HK-2 (cell line): ENCODE data around the gene SH3PXD2A.

ENCODE experiments used
- DNase-seq: peaks from one replicate; pipeline ENCODE4 v3.0.0-alpha.2; 2018; ENCODE audit not compliant: unreplicated experiment

Gene SH3PXD2A

DNA sequence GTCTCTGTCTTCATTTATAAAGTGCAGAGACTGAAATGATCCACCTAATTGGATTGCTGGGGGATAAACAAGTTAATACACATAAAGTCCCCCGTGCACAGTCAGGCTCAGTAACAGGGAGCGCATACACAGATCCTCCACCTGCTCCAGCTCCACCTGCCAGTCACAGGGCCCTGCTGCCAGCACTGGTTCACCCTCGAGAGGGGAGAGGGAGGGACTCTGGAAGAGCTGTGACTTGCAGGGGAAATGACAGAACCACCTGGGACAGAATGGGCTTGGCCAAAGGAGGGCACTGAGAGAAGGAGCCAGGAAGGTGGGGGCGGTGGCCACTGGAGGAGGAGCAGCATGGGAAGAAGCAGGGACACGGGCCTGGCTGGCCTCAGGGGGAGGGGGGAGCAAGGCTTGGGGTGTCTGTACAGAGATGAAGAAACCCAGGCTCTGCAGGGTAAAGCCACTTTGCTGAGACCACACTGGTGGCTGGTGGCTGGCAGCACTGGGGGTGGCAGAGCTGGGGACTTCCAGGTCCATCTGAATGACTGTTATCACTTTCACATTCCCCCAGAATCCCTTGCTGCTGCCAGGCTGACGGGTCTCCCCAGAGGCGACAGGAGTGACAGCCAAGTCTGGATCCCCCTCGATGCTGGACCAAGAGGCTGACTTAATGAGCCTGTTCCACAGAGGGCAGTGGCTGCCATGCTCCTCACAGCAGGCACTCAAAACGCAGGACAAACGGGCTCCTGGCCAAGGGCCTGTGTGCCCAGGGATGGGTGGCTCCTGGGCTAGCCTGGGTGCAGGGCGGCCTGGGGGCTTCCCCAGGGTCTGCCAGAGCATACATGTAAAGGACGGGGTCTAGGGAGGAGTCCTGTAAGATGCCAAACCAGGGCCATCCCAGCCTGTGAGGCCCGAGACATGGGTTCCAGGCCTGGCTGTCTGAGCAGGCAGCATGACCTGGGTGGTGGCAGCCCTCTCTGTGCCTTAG lies 151.1 kb downstream of the SH3PXD2A start:
- DNase-seq: no peak

DNA sequence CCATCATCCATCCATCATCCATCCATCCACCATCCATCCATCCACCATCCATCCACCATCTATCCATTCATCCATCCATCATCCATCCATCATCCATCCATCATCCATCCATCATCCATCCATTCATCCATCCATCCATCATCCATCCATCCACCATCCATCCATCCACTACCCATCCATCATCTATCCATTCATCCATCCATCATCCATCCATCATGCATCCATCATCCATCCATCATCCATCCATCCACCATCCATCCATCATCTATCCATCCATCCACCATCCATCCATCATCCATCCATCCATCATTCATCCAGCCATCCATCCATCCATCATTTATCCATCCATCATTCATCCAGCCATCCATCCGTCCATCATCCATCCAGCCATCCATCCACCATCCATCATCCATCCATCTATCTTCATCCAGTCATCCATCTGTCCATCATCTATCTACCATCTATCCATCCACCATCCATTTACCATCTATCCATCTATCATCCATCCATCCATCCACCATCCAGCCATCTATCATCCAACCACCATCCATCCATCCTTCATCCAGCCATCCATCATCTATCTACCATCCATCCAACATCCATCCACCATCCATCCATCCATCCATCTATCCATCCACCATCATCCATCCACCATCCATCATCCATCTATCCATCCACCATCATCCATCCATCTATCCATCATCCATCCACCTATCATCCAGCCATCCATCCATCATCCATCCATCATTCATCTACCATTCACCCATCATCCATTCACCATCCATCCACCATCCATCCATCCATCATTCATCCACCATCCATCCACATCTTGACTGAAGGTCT lies 153.8 kb downstream of the SH3PXD2A start:
- DNase-seq: no peak

DNA sequence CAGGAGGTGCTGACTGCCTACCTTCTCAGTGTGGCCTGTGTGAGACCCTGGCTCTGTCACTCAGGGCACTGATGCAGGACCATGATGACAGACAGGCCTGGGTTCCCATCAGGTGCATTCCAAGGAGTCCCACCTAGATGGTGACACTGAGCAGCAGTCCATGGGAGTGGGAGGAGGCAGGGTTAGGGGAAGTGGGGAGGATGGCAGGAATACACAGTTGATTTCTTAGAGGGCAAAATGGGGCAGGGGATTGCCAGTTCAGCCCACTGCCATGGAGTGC lies 155.0 kb downstream of the SH3PXD2A start:
- DNase-seq: no peak

DNA sequence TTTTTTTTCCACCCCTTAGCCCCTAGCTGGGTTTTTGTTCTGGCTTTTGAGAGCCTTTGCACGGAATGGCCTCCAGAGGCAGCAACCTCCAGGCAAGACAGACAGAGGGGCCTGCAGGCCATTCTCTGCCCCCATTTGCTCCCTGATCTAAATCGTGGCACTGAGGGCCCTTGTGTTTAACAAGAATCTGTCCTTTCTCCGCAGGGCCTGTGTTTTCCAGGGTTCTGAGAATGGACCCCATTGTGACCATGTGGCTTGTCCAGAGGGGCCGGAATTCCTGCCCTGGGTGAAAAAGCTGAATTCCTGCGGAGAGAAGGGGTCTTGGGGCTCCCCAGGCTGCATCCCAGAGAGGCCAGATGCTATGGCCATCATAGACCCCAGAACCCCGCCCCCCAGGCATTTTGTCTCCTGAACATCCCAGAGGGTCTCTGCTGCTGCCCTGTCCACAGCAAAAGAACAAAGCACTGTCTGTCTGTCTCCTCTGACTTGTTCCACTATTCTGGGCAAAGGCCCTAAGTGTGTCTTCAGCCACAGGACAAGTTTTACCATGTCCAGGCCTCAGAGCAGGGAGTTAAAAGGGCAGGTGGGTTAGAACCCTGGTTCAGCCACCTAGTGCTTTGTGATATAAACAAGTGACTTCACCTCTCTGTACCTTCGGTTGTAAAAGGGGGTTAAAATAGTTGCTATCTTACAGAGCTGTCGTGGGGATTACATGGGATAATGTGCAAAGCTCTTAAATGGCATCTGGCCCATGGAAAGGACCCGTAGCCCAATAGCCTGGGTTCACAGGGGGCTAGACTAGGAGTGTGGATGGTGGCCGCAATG lies 155.6 kb downstream of the SH3PXD2A start:
- DNase-seq: no peak

DNA sequence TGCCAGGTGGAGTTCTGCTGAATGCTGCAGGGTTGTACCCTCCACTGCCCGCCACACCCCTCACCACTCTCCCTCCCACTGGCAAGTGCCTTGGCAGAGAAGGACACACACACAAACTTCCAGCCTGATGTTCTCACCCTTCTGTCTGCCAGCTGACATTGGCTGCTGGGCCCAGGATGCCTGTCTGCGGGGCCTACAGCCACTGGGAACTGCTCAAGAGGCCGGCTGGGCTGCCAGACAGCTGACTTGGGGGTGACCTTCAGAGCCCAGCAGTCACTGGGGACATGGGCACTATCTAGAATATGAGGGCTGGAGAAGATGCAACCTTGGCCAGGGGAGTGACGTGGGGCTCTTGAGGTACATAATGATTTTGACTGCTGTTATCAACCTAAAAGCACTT lies 157.1 kb downstream of the SH3PXD2A start:
- DNase-seq: no peak

DNA sequence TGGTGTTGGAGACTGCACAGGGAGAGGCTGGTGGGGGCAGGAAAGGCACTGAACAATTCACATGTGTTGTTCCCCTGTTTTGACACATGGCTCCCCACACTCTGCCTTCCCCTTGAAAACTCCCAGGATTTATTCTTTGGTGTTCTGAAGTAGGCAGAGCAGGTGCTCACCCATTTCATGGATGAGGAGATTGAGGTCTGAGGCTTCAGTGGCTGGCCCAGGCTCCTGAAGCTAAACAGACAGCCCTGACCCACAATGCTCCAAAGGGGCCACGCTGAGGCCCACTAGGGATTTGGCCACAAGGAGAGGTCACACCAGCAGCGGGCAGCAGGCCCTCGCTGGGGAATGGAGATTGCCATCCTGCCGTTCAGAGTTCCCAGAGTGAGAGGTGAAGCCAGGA lies 157.6 kb downstream of the SH3PXD2A start:
- no peak for DNase-seq

DNA sequence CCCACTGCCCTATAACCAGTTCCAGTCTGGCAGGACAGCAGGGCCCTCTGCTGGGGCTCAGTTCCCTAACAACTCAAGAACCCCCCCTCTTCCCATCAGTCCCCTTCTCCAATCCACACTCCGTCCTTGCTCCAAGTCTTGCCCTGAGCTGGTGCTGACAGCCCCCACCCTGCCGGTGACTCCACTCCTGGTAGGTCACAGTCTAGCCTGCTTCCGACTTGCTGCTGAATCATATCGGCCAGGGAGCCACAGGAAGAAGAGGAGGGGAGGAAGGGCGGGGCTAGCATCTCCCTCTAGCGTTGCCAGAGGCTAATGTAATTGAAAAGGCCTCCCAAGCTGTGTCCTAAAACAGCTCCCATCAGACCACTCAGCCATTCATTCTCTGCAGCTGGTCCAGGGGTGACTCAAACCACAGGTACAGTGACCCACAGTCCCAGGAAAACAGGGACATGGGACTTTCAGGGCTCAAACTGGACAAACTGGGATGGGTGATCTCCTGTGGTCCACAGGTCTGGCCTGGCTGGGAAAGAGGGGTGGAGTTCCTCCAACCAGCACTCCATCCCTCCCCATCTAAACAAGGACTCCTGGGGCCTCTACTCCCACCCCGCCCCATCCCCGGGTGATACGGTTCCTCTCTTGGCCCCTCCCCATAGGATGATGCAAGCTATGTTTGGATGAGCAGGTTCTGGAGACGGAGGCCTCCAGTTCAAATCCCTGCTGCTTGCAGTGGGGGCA lies 158.8 kb downstream of the SH3PXD2A start:
- peak; percentile 90 for DNase-seq

DNA sequence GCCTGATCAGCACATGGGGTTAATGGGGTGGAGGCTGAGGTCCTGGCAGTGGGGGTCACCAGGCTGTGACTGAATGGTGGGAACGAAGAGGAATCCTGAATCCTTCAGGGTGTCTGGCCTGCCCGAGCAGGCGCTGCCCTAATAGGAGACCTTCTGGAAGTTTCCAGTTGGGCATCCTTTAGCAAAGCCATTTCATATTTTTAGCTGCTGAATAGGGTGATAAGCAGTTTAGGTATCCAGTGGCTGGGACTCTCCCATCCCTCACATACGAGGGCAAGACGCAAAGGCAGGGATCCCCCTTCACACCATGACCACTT lies 159.3 kb downstream of the SH3PXD2A start:
- no peak for DNase-seq

DNA sequence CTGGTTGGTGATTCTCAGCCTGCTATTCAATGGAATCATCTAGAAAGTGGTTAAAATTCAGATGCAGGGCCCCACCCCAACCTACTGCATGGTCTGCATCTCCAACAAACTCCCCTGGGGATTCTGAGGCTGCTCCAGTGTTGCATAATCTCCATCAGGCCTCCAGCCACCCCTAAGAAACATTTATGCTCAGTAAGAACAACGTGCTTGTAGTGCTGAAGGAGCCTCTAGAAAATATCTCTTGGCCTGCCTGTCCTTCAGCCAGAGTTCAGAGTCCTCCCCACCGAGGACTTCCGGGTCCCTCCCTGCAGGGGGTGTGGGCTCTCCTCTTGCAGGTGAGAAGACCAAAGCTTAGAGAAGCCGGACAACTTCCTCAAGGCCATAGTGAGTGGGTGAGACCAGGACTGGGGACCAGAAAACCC lies 159.8 kb downstream of the SH3PXD2A start:
- no peak for DNase-seq

DNA sequence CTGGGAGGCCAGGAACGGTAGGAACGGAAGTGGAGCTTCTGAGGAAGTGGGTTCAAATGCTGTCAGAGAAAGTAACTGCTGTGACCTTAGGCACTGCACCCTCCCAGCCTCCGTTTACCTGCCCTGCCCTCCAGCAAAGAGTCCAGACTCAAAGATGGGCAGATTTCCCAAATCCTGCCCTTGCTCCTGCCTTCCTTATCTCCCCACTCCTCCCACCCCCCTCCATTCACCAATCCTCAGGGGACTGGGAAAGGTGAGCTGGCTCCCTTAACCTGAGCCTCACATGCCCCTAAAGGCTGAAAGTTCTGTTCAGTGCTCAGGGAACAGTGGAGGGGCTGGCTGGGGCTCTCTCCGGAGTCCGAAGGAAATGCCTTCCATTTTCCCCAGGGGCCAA lies 161.6 kb downstream of the SH3PXD2A start:
- DNase-seq: no peak

DNA sequence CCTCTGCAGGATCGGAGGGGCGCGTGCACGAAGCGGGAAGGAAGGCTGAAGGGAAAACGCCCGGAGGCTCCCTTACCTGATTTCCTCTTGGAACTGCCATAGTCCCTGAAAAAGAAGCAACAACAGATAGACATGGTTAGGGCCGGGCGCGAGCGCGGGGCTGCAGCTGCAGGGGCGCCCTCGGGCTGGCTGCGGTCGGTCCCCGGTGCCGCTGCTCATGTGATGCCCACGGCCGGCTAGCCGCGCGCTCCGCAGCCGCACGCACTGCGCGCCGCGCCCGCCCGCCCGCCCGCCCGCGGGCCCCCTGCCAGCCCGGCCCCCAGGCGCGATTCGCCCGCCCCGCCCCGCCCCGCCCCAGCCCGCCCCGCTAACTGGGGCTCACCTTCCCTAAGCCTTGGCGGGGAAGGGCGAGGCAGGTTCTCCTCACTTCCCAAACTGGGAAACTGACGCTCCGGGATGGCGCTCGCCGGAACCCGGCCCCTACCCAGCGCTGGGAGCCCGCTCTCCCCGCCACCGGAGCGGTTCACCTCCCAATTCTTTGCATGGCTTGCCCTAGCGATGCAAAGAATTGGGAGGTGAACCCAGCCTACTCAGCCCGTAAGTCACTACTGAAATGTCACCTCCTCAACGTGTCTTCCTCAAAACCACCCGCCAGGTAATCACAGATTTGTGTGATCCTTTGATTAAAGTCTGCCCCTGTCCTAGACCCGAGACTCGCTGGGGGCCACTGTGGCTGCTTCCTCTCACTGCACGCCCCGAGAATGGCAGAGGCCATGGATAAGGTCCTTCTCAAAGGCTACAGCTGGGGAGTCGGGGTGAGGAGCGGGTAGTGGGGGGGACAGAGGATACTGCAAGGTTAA lies 162.2 kb downstream of the SH3PXD2A start:
- no peak for DNase-seq

DNA sequence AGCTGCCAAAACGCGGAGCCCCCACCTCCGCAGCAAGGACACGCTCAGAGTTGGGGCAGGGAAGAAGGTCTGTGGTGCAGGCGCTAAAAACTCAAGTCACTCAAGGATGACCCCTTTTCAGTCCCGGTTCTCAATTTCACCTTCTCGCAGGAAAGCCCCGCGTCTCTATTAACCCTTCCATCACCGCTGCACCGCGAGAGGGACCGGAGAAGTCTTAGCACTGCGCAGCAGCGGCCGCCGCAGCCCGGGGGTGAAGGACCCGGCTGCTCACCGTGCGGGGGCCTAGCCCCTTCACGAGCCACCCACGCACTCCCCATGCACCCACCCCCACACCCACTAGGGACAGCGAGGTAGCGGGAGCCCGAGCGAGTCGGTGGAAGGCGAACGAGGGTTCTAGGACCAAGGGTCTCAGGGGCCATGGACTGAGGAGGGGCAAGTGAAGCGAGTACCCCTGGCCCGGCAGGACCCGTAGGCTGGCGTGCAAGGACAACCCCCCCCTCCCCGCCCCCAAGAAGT lies 162.9 kb downstream of the SH3PXD2A start:
- no peak for DNase-seq

DNA sequence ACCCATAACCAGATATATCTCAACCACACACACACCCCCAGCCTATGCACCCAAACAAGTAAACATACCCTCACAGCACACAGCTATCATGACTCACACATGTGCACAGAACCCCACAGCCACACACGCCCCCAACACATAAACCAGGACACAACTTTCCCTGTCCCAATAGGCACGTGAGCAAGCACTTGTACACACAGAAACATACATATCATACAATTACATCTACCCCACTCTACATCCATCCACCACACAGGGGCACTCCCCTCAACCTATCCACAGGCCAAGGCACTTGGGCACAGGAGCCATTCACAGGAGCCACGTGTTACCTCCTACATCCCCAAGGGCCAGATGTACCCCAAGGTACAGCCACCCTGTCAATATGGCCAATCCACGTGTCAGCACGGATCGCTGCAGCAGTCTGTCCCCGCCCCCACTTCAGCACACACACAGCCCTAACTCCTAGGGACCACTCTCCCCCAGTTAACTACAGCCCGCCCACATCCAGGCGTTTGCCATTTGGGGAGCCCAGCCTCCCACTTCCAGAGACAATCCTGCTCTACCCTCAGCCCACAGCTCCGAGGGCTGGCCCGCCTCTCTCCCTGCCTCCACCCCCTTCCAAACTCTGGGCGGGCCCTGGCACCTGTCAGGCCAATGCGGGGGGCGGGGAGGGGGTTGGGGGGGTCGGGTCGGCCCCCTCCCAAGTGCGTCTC lies 163.5 kb downstream of the SH3PXD2A start:
- DNase-seq: no peak

DNA sequence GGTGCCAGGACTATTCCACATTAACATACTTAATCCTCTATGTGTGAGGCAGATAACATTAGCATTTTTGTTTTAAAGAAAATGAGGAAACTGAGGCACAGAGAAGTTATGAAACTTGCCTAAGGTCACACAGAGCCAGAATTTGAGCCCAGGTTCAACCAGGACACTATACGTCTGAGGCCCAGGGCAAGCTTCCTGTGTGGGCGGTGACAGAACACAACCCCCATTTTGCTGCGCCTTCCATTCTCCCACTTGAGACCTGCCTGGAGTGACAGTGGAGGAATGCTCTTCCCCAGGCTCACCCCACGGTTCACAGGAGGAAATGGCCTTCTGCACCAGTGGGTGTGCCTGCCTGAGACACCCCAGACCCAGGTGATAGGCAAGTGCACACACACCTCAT lies 164.1 kb downstream of the SH3PXD2A start:
- no peak for DNase-seq

DNA sequence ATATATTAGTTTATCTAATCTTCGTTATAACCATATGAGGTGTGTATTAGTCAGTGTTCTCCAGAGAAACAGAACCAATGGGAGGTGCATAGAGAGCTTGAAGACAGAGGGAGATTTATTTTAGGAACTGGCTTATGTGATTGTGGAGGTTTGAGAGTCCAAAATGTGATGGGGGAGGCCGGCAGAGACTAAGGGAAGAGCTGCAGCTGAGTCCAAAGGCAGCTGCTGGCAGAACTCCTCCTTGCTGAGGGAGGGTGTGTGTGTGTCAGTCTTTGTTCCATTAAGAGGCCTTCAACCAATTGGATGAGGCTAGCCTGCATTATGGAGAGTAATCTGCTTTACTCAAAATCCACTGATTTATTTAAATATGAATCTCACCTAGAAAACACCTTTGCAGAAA lies 165.1 kb downstream of the SH3PXD2A start:
- DNase-seq: no peak

DNA sequence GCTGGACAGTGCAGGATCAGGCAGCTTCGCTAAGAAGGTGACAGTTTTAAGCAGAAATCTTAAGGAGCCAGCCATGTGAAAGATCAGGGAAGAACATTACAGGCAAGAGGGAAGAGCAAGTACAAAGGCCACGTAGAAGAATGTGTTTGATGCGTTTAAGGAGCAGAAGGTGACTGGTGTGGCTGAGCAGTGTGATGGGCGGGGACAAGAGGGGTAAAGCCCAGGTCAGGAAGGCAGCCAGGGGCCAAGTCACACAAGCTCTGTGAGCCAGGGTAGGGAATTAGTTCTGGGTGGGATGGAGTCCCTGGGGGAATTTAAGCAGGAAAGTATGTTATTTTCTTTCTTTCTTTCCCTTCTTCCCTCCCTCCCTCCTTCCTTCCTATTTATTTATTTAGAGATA lies 166.9 kb downstream of the SH3PXD2A start:
- DNase-seq: no peak

DNA sequence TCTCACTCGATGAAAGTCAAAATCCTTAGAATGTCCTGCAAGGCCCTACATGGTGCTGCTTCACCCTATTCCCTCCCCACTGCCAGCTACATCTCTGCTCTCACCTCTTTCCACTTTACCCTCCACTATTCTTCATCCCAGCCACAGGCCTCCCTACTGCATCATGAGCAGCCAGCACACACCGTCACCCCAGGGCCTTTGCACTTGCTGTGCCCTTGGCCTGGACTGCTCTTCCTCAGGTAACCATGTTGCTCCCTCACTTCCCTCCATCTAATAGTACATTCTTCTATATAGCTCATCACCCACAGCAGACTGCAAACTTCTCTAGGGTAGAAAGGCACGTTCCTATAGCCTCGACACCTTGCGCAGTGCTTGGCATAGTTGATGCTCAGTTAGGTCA lies 167.7 kb downstream of the SH3PXD2A start:
- no peak for DNase-seq

DNA sequence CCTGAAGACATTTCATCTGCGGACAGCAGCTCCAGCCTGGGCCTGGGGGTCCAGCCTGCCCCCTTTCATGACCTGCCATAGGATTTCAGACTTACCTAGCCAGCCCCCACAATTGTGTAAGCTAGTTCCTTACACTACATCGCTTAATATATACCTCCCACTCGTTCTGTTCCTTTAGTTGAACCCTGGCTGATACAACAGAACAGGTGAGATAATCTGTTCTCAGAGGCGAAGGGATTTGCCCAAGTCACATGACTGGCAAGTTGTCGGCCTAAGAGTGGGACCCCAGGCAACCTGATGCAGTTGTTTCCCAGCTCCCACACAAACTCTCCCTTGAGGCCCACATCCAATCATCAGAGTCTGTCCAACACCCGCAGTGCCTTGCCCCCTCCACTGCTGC lies 168.2 kb downstream of the SH3PXD2A start:
- no peak for DNase-seq

DNA sequence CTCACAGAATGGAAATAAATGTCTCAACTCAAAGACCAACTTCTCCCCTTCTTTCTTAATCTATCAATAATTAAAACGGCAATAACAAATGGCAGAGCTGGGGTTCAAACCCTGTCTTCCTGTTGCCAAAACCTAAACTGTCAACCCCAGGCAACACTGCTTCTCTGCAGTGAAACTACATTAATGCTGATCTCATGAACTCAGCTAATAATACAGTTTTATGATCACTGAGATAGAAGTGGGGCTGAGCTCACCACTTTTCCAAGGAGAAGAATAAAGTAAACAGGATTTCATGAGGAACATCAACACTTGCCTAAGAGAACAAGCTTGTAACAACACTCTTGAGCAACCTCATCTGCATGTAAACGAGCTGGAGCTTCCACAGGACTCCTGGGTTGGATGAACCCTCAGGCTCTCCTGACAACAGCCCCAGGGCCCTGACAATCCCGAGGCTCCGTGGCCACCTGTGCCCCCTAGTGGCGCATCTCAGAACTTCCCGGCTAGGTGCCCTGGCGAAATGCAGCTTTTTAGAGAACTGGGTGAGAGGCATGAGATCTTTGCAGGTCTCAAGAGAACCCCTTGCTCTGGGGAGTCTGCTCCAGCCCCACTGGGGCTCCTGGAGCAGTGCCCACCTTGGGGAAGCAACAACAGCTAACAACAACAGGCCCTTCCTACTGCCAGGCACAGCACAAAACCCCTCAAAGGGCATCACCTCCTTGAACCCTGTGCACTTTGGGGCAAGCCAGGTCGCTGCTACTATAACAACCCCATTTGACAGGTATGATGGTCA lies 169.3 kb downstream of the SH3PXD2A start:
- peak; percentile 80 for DNase-seq
